Measurements from ENCODE around the gene COL27A1.

COL27A1 gene

DNA sequence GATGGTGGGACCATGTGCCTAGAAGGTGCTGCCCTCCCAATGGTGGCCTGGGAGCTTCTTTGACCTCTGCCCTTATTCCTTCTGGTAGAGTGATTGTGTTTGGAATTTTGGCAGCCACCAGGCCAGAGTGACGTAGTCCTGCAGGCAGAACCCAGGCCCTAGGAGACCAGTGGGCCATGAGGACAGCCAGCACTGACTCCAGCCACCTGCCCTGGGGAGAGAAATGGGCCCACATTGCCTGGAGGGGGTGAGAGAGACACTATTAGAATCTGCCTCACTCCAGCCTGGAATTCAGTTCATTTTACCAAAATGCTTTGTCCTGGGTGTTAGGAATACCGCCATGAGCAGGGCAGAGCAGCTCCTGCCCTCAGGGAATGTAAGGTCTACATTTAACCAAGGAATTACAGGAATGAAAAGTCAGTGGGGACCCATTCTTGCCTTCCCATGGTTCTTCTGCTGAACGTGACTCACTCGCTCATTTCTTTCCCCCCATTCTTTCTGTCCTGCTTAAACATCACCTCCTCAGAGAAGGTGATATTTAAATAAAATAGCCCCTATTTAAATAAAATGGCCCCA lies 5.5 kb upstream of the COL27A1 start:
- no peak for DNase-seq

DNA sequence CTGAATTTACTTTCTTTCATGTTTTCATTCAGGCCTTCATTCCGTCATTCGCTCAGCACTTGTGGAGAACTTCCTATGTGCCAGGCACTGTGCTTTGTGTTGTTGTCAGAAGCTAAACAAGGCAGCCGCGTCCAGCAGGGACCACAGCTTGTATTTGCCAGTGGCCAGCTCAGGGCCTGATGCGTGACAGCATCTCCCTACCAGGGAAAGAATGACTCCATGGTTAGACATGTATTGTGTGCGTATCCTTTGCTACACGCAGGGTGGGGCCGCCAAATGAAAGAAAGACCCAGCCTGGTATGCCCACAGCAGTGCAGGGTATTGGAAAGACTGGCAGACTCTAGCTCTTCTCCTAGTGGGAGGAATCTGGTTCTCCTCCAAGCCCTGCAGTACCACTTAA lies 4.7 kb upstream of the COL27A1 start:
- no peak for DNase-seq

GRCh38 chr9:114151426-114151956 lies 3.8 kb upstream of the COL27A1 start:
- DNase-seq: no peak

DNA sequence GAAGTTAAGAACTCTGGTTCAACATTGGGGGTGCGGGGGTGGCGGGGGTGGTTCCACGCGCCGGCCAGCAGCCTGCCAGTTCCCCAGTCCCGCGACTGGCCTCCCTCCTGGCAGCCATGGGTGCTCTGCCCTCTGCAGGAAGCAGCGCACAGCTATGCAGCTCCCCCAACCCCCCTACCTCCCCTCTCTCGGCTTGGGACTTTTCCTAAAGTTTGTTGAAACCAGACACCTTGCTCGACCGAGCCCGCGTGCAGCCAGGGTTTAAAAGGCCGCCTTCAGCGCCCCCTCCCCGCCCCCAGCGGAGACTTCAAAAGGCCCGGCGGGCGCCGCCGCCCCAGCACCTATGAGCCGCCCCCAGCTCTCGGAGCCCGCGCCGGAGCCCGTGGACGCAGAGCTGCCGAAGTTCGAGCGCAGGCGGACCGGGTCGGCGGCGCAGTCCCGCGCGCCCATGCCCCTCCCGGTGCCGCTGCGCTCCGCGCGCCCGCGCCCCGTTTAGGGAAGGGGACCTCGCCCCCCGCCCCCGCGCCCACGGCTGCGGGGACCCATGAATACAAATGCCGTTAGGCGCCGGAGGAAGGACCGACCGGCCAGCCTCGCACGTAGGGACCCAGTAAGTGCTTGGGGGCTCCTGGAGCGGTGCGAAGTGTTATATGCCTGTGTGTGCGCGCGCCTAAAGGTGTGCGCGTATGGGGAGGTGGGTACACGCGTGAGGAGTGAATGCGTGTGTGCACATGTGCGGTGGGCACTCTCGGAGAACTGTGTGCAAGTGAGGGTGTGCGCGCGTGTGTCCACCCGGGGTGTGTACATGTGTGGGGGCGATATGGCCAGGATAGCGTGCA lies 1.4 kb upstream of the COL27A1 start:
- DNase-seq: no peak

DNA sequence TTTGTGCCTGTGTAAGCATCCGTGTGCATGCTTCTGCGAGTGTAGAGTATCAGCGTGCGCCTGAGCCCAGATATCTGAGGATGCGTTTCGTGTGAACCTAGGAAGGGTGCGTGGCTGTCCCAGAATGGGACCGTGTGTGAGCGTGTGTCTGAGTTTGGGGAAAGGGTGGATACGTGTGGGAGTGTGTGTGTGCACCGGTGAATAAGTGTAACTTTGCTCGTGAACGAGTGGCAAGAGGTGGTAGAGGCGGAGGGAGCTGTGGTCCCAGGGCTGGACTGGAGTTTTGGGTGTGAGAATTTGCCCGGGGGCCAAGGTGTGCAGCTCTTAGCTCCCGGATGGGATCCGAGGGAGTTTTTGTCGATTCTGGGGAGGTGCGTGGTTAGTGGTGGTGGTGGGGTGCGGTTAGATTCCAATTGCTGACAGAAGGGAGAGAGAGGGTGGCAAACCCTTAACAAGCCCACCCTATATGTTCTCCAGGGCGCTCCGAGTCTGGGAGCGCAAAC lies 686 bp upstream of the COL27A1 start:
- DNase-seq: no peak

GRCh38 chr9:114155995-114156656 lies 789 bp downstream of the COL27A1 start:
- peak; percentile 43 for DNase-seq

- DNase-seq: no peak
These were observed 1.5 kb downstream of the COL27A1 start for GRCh38 chr9:114156657-114157421.

- DNase-seq: no peak
These were observed 2.3 kb downstream of the COL27A1 start for GRCh38 chr9:114157516-114158176.

GRCh38 chr9:114158482-114159130 lies 3.3 kb downstream of the COL27A1 start:
- DNase-seq: no peak

DNA sequence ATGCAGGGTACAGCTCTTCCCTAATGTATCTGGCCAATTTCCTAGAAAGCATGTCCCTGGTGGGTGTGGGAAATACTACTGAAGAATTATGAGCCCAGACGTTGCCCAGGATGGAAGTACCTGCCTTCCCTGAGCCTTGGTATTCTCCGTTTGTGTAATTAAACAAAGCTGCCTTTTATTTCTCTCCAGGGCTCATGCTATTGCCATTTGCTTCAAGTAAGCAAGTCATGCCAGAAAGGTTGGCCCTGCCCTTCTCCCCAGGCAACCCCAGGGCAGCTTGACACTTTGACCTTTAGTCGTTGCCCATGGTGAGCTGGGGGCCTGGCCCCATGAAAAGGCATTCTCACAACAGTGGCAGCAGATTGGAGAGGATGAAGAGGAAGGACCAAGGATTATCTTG lies 4.4 kb downstream of the COL27A1 start:
- DNase-seq: no peak

DNA sequence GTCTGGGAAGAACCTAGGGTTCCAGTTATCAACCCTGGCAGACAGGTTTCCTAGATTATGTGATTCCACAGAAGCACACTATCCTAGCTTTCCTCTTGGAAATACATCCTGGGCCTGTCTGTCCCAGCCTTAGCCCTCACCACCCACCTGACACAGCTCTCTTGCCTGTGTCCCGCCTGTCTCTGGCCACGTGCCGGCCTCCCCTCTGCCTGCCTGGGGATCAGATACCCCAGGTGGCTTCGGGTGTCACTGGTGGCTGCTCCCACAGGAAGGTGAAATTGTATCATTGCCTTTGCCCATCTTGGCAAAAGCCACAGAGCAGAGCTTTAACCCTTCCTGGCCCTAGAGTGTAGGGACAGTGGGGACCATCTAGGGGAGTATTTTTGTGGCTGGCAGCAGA lies 6.2 kb downstream of the COL27A1 start:
- DNase-seq: no peak

DNA sequence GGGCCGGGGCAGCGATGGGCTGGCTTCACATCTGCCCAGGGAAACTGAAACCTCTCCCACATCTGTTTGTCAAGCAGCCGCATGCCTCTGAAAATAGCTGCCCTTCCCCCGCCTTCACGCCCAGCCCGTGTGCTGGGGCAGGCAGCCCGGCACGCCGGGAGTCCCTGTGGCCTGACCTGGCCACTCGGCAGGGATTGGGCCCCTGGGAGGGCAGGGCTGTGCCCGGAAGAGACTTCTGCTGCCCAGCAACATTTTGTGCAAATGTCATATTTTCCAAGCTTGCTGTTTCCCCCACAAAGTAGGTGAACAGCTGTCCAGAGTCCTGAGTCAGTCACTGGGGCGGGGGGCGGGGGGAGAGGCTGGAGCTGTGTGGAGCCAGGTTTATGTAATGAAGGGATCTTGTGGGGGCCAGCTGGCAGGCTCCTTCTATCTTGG lies 8.2 kb downstream of the COL27A1 start:
- no peak for DNase-seq

DNA sequence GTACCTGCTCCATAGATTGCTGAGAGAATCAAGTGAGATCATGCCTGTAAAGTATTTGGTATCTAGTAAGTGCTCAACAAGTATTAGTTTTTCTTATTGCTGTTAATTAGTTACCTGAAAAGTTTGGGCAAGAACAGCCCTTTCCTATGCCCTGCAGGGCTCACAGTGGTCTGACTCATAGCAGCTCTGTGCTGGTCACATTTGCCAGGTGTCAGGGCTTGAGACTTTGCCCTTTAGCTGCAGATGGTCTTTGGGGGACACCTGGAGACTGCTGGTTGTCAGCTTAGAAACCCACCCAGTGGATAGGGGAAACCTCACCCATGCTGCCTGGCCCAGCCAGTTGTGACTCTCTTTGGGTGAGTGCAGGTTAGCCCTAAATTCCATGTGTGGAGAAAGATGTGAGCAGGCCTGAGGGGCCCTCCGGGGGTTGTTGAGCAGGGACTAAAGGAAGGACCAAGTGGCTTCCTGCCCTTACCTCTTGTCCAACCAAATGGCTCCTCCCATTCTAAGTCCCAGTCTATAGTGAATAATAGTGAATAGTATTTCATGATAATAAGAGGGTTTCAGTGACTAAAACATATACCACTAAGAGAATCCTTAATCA lies 9.0 kb downstream of the COL27A1 start:
- no peak for DNase-seq

GRCh38 chr9:114165407-114166102 lies 10.2 kb downstream of the COL27A1 start:
- DNase-seq: no peak

DNA sequence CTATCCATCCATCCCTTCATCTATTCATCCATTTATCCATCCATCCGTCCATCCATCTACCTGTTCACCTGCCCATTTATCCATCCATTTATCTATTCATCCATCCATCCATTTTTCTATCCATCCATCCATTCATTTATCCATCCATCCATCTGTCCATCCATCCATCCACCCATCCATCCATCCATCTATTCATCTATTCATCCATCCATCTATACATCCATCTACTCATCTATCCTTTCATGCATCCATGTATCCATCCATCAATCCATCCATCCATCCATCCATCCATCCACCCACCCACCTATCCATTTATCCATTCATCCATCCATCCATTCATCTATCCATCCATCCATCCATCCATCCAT lies 10.8 kb downstream of the COL27A1 start:
- no peak for DNase-seq

DNA sequence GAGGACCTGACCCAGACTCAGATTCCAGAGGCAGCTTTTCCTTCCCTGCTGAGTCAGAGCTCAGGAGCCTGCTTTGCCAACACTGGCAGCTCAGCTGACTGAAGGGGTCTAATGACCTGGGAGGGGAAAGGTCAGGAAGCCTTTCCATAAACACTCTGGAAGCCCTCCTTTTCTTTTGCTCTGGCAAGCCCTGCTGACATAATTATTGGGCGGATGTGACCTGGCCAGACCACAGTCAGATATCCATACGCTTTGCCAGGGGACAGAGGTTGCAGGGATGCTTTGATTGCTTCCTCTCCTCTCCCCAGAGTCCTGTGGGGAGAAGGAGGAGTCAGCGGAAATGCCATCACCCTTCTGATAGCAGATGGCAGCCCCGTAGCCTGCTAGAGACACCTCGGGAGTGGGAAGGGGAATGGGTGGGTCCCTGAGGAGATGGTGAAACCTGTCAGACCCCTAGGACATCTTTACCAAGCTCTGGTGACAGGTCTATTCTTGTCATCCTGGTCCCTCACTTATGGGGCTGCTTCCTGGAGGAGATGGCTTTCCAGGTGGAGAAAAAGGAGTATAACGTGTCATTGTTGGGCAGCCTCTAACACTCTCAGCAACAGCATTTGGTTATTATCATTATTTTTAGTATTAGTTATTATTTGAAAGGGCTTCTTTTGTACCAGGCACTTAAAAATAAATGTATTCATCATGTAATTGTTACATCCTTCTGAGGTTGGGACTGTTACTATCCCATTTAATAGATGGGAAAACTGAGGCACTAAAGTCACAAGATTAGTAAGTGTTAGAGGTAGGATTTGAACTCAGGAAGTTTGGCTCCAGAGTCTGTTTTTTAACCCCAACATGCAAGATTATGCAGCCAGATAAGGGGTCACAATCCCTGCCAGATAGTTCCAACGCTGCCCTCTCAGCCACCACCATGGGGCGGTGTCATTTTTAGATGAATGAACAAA lies 11.6 kb downstream of the COL27A1 start:
- no peak for DNase-seq

GRCh38 chr9:114167591-114168091 lies 12.3 kb downstream of the COL27A1 start:
- DNase-seq: no peak

DNA sequence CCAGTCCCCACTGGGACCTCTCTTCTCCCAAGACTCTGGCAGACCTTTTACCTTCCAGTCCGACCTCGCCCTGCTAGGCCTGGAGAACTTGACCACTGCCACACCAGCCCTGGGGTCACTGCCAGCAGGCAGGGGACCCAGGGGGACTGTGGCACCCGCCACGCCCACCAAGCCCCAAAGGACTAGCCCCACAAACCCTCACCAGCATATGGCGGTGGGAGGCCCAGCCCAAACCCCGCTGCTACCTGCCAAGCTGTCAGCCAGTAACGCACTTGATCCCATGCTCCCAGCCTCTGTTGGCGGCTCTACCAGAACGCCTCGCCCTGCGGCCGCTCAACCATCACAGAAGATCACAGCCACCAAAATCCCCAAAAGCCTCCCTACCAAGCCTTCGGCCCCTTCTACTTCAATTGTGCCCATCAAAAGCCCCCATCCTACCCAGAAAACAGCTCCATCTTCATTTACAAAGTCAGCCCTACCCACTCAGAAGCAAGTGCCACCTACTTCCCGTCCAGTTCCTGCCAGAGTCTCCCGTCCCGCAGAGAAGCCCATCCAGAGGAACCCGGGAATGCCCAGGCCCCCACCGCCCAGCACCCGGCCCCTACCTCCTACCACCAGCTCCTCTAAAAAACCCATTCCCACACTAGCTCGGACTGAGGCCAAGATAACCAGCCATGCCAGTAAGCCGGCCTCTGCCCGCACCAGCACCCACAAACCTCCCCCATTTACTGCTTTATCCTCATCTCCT lies 13.1 kb downstream of the COL27A1 start:
- DNase-seq: no peak
